ENCODE measurements around the gene ANXA6.

- TF ChIP-seq, protein P1, sequence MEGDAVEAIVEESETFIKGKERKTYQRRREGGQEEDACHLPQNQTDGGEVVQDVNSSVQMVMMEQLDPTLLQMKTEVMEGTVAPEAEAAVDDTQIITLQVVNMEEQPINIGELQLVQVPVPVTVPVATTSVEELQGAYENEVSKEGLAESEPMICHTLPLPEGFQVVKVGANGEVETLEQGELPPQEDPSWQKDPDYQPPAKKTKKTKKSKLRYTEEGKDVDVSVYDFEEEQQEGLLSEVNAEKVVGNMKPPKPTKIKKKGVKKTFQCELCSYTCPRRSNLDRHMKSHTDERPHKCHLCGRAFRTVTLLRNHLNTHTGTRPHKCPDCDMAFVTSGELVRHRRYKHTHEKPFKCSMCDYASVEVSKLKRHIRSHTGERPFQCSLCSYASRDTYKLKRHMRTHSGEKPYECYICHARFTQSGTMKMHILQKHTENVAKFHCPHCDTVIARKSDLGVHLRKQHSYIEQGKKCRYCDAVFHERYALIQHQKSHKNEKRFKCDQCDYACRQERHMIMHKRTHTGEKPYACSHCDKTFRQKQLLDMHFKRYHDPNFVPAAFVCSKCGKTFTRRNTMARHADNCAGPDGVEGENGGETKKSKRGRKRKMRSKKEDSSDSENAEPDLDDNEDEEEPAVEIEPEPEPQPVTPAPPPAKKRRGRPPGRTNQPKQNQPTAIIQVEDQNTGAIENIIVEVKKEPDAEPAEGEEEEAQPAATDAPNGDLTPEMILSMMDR (conservative IDR thresholded peaks at IDR 0.05; ENCODE audit: low read depth, low read length): no peak
- TF ChIP-seq EZH2 (IDR thresholded peaks at IDR 0.05; ENCODE audit: borderline replicate concordance, low read depth, low read length, poor library complexity, severe bottlenecking): no peak
Measured at GRCh38 chr5:151174612-151175101, 17.1 kb upstream of the ANXA6 start.

Measured in A673 (cell line).